Fibroblast of skin of right quadriceps (primary cell): ENCODE results near the gene AKR1C8.
"Not testable (repeated sequence)": the region's sequence is repeated elsewhere in the genome, so short reads cannot be mapped to it uniquely, and the experiment has no call there.

ENCODE experiments used
- DNase-seq: peaks from one replicate; pipeline ENCODE4 v3.0.0-alpha.2; 2013

AKR1C8 gene

DNA sequence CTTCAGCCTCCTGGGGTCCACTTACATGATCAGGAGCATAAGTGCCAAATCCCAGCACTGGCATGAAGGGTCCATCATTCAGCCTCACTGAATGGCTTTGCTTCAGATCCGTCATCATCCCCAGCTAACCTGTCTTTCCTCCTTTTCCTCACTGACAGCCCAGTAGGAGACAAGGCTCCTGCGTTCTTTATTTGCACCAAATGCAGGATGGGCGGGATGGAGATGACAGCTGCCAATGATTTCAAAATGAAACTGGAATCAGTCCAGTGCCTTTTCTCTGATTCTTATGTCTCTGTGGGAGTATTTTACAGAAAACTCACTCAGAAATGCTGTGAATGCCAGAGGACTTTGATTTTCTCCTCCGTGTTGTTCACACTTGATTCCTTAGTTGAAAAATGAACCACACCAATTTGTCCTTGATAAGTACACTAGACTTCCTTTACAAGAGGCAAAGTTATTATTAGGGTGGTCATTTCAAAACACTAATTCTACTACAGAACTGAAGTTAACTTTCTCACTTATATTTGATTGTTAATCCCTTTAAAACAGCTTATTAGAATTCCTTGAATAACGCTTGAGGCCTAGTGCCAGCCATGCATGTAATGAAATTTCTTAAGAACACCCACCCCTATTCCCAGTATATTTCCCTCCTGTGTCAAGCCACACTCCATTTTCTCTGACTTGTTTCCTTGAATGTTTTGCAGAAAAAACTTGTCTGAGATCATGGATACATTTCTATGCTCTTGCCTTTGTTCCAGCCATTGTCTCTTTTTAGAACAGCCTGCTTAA, at the start of gene AKR1C8:
Gene AKR1C8, minus strand, starts transcription at position 164 of the 789 bp plus-strand sequence. Its CDS starts 46 bp downstream, at position 118.
- DNase-seq, result no peak

DNA sequence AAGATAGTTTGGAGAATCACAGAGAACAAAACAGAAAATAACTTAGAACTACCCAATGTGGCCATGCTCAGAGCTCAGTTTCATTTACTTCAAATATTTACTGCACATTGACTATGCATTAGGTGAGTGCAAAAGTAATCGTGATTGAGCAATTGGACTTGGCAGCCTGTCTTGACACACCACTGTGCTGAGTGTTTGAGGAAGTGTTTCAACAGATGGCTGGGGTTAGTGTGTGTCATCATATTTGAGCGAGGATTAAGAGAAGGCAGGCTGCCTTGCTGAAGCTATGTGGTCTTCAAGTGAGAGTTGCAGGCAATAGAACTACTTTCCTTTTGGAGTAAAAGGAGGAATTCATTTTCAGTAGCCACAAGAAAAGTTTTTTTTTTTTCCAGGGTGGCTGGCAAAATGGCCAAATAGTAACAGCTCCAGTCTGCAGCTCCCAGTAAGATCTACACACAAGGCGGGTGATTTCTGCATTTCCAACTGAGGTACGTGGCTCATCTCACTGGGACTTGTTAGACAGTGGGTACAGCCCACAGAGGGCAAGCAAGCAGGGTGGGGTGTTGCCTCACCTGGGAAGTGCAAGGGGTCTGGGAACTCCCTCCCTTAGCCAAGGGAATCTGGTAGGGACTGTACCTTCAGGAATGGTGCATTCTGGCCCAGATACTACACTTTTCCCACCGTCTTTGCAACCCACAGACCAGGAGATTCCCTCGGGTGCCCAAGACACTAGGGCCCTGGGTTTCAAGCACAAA, 49.3 kb upstream of the AKR1C8 start:
- peak; percentile 30 for DNase-seq

DNA sequence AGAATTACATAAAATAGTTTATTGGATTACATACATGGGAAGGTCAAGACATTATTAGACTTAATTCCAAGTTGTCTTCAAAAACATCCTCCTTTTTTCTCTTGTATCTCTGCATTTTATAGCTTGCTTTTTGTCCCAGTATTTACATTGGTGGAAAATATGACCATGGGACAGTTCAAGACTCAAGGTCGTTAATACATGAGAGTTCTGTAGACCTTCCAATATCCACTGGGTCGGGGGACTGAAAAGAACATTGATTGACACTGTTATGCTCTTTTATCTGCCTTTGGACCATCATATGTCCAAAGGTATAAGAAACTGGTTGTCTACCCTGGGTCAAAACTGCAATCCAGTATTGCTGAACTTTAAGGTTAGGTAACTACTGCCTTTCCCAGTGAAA, 48.4 kb upstream of the AKR1C8 start:
- no peak for DNase-seq

DNA sequence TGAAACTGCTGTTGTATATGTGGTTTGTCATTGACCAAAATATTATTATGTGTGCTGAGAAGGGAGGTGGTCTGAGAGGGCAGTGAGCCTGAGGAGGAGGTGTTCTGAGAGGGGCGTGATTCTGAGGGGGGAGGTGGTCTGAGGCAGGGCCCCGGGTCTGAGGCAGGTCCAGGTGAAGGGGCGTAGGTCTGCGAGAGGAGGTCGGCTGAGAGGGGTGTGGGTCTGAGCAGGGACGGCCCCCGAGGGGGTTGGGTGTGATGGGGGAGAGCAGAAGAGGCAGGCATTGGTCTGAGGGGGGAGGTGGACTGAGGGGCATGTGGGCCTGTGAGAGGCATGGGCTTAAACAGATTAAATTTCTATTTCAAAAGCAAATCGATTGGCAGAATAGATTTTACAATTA, 44.1 kb upstream of the AKR1C8 start:
- no peak for DNase-seq

DNA sequence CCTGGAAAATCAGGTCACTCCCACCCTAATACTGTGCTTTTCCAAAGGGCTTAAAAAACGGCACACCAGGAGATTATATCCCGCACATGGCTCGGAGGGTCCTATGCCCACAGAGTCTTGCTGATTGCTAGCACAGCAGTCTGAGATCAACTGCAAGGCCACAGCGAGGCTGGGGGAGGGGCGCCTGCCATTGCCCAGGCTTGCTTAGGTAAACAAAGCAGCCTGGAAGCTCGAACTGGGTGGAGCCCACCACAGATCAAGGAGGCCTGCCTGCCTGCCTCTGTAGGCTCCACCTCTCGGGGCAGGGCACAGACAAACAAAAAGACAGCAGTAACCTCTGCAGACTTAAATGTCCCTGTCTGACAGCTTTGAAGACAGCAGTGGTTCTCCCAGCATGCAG, 38.0 kb upstream of the AKR1C8 start:
- DNase-seq, result not testable (repeated sequence)

DNA sequence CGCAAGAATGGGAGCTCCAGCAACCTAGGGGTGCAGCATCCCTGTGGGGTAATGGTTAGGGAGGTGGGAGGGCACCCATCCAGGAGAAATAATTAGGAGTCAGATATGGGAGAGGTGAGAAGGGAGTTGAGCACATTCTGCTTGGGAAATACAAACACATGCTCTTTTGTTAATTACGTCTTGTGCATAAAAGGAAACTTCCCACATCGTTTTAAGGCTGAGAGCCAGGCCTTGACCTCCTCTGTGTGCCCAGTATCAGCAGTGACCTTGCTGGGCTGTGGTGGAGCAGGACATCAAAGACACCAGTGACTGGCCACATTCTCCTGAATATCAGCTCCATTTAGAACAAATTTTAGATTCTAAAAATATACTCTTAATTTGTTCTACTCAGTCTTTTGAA, 34.3 kb upstream of the AKR1C8 start:
- no peak for DNase-seq

DNA sequence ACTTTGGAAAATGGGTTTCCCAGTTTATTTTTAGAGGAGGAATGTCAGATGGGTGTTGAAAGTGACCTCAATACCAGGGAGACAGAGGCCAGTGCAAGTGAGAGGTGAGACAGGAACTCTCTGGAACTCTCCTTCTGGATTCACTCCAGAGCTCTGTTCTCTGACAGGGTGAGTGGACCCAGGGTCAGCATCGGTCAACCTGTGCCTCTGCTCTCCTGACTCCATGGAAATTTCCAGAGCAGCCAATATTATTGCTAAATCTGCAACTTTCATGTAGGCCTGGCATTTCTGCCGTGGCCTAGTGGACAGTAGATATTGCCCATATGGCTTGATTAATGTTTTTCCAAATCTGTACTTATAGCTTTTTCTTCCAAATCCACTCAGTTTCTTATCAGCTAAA, 31.9 kb upstream of the AKR1C8 start:
- DNase-seq, result no peak

DNA sequence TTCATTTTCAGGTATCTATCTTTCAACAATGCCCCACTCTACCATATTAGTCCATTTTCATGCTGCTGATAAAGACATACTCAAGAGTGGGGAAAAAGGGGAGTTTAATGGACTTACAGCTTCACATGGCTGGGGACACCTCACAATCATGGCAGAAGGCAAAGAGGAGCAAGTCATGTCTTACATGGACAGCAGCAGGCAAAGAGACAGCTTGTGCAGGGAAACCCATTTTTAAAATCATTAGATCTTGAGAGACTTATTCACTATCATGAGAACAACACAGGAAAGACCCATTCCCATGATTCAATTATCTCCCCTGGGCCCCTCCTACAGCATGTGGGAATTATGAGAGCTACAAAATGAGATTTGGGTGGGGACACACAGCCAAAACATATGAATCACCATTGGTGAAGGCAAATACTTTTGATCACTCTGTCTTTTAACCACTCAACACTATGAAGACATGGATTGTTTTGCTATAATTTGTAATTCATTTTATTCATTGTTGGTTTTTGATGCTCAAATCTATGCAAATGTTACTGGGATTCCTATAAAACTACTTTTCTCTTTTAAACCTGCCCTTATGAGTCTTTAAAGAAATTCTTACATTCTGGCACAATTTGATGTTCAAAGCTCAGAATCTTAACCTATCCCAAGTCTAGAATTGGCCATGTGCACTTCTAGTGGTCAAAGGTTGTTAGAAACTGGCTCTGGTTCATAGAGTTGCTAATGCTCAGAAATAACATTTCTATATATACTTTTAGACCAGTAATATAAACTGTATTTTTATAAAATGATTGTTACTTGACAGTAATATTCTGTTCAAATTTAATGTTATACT, 27.0 kb upstream of the AKR1C8 start:
- DNase-seq, result no peak

DNA sequence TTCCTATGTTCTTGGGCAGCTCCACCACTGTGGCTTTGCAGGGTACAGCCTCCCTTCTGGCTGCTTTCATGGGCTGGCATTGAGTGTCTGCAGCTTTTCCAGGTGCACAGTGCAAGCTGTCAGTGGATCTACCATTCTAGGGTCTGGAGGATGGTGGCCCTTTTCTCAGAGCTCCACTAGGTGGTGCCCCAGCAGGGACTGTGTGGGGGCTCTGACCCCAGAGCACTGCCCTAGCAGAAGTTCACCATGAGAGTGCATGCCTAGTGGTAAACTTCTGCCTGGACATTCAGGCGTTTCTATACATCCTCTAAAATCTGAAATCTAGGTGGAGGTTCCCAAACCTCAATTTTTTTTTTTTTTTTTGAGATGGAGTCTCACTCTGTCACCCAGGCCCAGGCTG, 25.3 kb upstream of the AKR1C8 start:
- not testable (repeated sequence) for DNase-seq

DNA sequence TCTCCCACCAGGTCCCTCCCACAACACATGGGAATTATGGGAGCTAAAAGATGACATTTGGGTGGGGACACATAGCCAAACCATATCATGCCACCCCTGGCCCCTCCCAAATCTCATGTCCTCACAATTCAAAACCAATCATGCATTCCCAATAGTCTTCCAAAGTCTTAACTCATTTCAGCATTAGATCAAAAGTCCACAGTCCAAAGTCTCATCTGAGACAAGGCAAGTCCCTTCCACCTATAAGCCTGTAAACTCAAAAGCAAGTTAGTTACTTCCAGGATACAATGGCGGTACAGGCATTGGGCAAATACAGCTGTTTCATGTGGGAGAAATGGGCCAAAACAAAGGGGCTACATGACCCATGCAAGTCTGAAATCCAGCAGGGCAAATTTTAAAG, 24.8 kb upstream of the AKR1C8 start:
- not testable (repeated sequence) for DNase-seq

DNA sequence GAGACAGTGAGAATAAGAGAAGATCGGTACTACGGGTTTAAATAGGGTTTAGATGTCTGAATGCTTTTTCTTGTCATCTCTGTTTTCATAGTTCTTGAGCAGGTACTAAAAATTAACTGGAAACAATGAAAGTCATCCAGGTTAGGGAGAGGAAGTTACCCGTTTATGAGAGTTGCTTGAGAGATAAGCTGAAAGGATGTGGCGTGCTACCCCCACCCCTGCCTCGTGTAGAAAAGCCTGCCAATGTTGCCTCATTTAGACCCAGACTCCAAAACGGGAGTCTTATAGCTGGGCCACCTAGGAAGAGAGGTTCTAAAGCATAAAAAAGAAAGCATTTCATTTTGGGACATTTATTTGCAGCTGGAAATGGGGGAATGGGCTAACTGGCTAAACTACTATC, 21.8 kb upstream of the AKR1C8 start:
- no peak for DNase-seq

DNA sequence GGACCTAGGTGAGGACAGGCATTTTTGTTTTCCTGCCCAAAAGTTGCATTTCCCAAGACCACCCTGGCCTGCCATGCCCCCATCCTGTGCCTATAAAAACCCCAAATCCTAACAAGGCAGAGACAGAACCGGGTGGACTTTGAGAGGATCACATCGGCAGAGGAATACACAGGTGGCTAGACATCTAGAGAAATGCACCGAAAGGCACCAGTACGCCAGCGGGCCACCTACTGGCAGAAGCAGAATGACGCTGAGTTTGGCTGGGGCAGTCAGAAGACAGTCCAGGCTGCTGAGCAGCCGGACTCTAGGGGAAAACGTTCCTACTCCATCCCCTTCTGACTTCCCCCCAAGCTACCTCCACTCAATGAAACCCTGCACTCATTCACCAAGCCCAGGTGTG, 14.4 kb upstream of the AKR1C8 start:
- no peak for DNase-seq

DNA sequence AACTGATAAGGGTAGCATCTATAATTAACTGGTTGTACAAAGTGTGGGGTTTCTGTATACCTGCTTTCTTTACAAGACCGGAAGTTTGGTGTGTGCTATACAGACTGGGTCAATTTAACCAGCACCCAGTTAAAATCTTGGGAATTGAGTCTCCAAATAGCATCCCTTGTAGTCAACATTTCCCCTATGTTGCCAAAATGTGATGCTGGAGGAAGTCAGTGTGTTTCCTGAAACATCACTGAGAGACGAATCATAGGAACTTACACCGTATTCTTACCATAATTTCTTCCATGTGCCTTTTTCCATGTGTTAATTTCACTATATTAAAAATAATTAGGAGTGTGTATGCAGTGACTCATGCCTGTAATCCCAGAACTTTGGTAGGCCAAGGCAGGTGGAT, 13.4 kb upstream of the AKR1C8 start:
- DNase-seq, result no peak

DNA sequence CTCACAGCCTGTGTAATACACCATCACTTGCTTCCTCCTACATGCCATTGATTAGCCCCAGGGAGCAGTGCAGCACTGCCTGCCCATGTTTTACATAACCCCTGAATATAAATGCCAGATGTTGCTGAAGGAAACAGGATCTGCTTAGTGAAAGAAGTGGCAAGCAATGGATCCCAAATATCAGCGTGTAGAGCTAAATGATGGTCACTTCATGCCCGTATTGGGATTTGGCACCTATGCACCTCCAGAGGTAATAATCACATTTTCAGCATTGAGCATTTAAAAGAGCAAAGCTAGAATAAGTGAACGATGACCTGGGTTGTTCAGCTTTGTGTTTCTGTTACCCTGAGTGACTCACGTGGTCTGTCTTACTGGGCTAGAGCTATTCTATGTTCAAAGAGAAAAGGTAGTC, 11.8 kb upstream of the AKR1C8 start, which contains the start of gene AKR1C4:
Gene AKR1C4, plus strand, starts transcription at position 136 of the 412 bp plus-strand sequence. Its CDS starts 31 bp downstream, at position 167.
- DNase-seq, result no peak

DNA sequence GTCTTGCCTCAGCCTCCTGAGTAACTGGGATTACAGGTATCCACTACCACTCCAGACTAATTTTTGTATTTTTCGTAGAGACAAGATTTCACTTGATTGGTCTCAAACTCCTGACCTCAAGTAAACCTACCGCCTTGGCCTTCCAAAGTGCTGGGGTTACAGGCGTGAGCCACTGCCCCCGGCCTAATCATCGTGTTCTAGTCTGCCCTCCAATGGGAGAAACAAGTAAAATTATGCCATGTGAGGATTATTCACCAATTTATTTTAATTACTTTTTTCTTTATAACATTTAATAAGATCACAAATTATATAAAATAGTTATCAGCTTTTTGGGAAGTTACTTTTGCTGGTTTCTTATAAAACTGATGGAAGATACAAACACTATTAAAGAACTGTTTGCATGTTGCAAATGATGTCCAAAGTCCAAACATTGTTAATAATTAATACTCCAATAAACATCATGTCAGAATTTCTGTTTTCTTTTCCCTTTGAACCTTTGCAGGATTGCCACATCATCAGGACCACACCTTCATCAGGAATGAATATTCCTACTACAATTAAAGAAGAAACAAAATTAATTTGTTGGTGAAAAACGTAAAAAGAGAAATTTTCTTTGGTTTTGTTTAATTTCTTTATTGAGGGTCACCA, 10.9 kb upstream of the AKR1C8 start:
- DNase-seq, result no peak

DNA sequence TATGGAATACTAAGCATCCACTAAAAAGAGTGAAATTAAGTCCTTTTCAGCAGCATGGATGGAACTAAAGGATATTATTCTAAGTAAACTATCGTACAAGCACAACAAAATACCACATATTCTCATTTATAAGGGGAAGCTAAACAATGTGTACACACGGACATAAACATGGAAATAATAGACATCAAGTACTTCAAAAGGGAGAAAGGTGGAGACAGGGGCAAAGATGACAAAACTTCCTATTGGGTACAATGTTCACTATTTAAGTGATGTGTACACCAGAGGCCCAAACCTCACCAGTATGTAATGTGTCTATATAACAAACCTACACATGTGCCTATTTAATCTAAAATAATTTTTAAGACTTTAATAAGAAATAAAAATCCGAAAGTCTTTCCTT, 9.5 kb upstream of the AKR1C8 start:
- DNase-seq, result no peak

DNA sequence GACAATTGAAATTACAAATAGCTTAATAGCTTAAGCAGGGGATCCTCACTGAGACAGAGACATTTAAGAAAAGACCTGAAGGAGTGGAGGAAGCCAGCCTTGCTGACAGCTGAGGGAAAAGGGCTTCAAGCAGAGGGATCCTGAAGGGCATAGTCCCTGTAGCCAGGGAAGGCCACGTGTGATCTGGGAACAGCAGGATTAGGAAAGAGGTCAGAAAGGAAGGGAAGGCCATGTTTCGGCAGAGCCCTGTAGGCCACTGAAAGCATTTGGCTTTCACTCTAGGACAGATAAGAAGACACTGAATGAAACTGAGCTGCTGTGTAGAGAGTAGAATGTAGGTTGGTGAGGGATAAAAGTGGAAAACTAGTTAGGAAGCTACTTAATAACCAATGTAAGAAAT, 3.4 kb upstream of the AKR1C8 start:
- no peak for DNase-seq

DNA sequence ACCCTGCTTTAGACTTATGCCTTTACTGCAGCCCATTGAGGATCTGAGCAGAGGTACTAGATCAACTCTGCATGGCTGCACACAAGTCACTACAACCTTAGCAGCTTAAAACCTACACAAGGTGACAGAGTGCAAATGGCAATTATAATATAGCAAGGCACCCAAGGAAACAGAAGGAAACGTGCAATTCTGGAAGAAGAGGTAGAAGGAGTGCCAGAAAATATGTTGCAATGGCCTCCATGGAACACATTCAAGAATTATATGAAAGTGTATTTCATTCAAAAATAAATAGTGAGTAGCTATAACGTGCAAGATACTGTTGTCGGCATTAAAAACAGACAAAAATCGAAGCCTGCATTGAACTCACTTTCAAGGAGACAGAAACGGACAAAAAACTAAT, 2.9 kb upstream of the AKR1C8 start:
- DNase-seq, result no peak

DNA sequence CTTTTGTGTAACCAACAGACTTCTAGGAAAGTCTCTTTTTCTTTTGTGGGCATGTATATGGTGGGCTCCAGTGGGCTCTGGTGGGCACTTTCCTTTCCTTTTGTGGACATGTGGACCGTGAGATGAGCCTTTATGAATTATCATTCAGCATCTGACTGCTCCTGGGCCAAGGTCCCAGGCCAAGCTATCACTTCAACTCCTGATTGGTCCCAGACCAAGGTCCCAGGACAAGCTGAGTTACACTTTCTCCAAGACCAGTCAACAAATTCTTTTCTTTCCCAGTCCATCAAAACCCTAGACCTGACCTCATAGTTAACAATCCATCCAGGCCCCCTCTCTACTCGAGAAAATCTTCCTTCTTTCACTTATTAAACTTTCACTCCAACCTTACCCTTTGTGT, 1.0 kb downstream of the AKR1C8 start:
- DNase-seq, result no peak

DNA sequence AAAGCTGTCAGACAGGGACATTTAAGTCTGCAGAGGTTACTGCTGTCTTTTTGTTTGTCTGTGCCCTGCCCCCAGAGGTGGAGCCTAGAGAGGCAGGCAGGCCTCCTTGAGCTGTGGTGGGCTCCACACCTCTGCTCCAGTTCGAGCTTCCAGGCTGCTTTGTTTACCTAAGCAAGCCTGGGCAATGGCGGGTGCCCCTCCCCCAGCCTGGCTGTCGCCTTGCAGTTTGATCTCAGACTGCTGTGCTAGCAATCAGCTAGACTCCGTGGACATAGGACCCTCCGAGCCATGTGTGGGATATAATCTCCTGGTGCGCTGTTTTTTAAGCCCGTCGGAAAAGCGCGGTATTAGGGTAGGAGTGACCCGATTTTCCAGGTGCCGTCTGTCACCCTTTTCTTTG, 4.4 kb downstream of the AKR1C8 start:
- DNase-seq, result not testable (repeated sequence)

DNA sequence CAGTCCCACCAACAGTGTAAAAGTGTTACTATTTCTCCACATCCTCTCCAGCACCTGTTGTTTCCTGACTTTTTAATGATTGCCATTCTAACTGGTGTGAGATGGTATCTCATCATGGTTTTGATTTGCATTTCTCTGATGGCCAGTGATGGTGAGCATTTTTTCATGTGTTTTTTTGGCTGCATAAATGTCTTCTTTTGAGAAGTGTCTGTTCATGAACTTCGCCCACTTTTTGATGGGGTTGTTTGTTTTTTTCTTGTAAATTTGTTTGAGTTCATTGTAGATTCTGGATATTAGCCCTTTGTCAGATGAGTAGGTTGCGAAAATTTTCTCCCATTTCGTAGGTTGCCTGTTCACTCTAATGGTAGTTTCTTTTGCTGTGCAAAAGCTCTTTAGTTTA, 9.4 kb downstream of the AKR1C8 start:
- not testable (repeated sequence) for DNase-seq

DNA sequence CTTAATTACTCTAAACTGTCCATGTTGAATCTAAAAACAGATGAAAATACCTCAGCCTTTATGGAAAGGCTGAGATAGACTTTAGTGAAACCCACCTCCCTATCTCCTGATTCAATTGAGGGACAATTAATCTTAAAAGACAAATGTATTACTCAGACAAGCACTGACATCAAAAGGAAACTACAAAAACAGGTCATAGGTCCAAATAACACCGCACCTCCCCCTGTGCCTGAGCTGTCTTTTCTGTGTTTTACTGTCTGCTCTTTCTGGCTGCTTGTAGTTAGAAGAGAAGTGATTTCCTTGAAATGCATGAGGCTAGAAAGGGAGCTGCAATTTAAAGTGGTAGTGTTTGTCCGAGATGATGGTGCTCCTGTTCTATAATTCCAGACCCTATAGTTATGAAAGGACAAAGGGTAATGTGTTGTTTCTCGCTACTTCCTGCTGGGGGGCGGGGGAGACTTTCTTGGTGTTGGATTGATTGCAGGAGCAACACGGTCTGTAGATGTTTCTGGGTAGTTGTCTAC, 16.0 kb downstream of the AKR1C8 start:
- DNase-seq, result no peak

DNA sequence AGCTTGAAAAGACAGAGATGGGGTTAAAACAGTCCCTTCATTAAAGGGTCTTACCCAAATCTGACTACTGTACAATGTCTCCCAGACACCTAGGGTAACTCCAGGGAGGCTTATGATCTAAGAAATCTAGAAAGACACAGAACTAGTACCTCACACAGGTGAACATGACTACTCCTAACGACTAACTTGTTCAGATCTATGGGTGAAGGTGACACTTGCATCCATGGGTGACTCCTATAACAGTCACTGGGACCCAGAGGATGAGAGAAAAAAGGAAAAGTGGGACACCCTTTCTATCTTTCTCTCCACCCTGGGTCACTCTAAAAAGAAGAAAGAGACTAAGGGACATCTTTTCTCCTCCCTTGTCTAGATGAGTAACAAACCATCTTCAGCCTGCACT, 19.2 kb downstream of the AKR1C8 start:
- peak; percentile 3 for DNase-seq
